GM21423 (cell line): ENCODE measurements around the gene NUDT9.
"Not testable (repeated sequence)": the region's sequence is repeated elsewhere in the genome, so short reads cannot be mapped to it uniquely, and the experiment has no call there.

Experiments
- ATAC-seq: cut with Tn5 transposase; IDR thresholded peaks from one replicate; pipeline ENCODE4 v1.9.1; 2021; ENCODE audit warnings: mild to moderate bottlenecking, moderate library complexity; ENCODE audit not compliant: unreplicated experiment

Gene NUDT9

DNA sequence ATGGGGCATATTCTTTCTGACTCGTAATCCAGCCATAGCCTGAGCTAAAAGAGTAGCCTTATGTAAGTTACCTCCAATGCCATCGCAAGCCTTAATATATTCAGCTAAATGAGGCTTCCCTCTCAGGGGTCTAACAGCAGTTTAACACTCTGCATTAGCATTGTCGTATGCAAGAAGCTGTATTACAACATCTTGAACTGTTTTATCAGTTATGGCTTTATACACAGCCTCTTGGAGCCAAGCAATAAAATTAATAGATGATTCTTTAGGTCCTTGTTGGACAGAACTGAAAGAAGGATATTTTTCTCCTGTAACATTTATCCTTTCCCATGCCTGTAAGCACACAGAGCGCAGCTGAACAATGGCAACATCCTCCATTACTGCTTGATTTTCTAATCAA lies 15.5 kb upstream of the NUDT9 start:
- ATAC-seq: not testable (repeated sequence)

DNA sequence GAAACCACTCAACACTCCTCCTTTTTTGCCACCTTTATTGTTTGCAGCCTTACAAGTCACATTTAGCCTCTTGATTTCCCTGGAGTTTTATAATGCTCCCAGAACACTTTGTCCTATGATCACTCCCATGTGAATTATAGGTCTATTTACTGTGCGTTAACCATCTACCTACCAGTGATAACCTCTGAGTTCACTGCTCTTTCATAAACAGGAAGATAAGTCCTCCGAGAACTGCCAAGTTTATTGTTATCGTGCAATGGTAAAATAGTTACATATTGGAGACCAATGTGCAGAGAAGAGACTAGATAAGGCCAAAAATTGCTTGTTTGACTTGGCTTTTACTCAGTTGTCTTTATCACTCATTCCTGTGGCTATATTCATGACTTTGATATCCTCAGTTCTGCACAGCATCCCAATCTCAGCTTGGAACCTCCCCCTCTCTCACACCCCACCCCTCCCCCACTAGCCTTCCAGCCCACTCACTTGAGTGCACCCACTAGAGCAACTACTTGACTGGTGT lies 12.9 kb upstream of the NUDT9 start:
- ATAC-seq: no peak

DNA sequence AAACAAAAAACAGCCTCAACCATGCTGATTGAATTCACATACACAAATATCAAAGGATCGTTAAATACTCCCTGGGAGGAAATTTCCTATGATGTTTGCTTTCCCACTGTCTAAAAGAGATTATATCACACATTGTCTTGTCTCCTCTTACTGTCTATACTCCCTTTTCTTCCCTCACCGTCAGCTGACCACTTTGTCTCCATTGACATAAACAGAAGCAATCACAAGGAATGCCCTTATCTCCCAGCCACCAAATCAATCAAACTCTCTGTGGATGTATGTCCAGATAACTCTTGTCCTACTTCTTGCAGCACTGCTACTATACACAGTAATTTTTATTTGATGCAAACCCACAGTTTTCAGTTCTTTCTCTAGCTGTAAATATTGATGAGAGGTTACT lies 12.2 kb upstream of the NUDT9 start:
- no peak for ATAC-seq

DNA sequence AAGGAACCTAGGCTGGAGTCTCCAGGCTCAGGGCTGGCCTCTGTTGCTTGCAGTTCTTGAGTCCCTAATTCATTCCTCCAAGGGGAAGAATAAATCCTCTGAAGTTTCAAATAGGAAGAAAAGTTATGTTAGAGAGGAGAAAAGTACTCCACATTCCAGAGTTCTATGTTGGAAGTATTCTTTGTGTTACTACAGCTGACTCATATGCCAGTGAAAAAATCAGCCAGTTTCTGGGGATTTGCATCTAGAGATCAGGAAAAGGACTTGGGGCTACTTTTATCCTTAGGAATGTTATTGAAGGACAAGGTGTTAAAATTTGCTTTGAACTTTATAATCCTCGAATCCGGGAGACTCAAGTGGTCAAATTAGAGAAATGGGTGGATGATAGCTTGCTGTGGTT lies 11.7 kb upstream of the NUDT9 start:
- ATAC-seq: no peak

DNA sequence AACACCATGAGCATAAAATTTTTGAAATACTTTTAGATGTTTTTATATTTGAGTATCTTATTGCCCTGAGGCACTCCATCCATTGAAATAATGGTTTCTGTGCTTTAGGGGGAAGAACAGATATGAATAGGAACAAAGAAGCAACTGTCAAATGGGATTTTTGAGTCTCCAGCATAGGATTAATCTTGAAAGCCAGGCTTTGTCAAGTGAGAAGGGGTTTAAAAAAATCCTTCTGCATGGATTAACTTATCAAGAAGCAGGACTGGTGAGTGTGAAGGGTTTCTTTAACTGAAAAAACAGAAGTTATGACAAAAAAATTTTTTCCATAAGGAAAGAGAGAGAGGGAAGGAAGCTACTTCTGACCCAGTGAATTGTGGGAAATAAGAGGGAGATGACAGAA lies 7.6 kb upstream of the NUDT9 start:
- ATAC-seq: no peak

DNA sequence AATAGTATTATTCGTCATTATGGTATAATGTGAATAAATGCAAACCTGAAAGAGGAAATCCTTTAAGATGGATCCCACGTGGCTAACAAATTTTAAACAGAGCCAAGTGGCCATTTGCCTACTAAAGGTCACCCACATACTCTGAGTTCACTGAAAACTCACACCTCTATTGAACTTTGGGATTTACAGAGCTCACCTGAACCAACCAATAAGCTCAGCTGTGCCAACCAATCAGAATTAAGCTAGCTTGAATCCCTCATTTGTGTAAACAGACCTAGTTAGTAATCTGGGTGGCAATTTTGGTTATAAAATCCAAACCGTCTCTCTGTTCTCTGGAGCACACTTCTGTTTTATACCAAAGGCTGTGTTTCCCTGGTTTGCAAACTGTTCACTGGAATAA lies 5.4 kb upstream of the NUDT9 start:
- no peak for ATAC-seq

DNA sequence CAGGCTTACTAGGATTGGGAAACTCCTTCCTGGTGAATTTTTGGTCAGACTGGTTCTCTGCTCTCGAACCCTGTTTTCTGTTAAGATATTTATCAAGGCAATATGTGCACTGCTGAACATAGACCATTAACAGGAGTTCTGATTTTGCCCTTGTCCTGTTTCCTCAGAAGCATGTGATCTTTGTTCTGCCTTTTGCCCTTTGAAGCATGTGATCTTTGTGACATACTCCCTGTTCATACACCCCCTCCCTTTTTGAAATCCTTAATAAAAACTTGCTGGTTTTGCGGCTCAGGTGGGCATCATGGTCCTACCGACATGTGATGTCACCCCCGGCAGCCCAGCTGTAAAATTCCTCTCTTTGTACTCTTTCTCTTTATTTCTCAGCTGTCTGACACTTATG lies 4.0 kb upstream of the NUDT9 start:
- not testable (repeated sequence) for ATAC-seq

DNA sequence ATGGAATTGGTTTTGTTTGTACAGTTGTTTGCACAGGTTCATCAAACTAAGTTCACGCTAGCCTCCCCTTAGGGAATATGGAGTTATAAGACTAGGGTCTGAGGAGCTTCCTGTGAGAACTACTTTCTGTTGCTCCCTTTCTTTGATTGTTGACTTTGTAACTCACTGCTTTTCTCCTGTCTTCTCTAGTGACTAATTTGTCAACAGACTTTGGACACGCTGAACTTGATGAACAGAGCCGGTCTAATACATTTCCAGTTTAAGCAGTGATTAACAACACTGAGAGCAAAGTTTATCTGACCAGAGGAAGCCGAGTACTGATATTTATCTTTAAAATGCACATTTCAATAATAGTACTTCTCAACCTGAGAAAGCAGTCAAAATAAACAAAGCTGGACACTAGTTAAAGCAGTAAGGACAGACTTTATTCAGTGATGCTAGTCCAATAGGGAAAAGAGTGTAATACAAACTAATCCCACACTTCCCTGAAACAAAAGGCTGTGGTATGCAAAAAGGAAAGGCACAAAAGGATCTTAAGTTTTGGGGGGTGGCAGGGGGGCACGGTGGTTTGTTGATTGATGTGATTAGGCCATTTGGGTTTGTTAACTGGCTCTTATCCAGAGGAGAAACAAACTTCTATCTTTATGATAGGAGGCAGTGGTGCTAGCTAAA lies 2.7 kb upstream of the NUDT9 start:
- ATAC-seq: no peak

DNA sequence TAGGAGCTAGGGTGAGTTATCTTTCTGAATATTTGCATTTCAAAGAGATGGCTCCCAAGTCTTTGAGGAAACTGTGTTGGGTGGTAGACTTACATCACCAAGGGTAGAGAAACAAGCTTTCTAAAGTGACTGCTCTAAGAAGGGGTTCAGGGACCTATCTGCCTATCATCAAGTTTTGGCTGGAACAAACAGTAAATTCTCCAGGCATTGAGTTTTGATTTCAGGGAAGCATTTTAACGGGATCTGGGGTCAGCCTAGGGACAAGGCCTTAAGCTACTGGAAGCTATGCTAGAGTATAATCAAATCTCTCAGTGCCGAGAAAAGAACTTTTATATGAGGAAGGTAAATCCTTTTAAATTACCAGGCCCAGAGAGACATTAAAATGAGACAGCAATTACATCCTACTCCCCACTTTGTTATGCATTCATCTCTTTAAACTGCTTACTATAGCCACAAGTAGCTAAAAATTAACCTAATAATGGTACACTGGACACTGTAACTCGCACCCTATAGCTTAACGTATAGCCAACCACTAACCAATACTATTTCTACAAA lies 2.0 kb upstream of the NUDT9 start:
- ATAC-seq: no peak

DNA sequence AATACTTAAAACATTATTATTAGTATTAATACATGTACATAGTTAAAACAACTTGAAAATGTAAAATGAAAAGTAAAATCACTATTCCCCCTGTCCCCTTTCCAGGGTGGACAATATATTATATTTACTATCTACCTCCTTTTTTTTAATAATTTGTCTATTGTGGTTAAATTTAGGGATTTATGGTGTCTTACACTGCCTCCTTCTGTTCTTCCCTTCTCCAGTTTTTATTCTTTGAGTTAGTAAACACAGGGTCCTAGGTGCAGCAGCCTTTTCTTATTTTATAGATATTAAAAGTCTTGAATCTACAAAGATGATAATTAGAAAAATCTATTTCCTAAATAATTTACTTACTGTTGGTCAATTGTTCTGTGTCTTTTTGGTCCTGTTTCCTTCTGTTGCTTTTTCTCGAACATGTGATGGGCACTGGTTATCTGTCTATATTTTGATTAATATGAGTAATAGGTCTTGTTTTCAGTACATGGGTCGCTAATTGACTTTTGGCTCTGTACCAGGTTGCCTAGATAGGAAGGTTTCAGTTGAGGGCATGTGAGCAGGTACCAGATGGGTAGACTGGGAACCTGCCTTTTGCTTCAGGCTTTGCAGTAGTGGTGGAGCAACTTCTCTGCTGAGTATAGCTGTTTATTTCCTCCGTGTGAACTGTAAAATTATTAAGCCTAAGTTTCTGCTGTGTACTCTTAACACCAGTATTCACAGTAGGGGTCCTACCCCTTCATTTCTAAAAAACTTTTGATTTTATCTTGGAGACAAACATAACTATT lies 1.1 kb downstream of the NUDT9 start:
- no peak for ATAC-seq

DNA sequence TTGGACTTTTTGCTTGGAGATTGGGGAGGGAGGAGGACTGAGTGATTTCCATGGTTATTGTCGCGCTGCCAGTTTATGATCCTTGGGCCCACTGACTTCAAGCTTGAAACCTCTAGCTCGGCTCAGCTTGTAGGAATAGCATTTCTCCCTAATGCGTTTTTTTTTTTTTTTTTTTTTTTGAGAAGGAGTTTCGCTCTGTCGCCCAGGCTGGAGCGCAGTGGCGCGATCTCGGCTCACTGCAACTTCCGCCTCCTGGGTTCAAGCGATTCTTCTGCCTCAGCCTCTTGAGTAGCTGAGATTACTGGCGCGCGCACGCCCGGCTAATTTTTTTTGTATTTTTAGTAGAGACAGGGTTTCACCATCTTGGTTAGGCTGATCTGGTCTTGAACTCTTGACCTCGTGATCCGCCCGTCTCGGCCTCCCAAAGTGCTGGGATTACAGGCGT lies 1.7 kb downstream of the NUDT9 start:
- not testable (repeated sequence) for ATAC-seq

DNA sequence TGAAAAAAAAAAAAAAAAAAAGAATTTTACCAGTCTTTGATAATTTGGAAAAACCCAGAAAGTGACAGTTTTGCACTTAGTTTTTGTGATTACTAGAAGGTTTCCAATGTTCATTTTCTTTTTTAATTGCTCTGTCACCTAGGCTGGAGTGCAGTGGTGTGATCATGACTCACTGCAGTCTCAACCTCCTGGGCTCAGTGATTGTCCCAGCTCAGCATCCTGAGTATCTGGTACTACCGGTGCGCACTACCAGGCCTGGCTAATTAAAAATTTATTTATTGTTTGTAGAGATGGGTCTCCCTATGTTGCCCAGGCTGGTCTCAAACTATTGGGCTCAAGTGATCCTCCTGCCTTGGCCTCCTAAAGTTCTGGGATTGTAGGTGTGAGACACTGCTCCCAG lies 3.3 kb downstream of the NUDT9 start:
- no peak for ATAC-seq

DNA sequence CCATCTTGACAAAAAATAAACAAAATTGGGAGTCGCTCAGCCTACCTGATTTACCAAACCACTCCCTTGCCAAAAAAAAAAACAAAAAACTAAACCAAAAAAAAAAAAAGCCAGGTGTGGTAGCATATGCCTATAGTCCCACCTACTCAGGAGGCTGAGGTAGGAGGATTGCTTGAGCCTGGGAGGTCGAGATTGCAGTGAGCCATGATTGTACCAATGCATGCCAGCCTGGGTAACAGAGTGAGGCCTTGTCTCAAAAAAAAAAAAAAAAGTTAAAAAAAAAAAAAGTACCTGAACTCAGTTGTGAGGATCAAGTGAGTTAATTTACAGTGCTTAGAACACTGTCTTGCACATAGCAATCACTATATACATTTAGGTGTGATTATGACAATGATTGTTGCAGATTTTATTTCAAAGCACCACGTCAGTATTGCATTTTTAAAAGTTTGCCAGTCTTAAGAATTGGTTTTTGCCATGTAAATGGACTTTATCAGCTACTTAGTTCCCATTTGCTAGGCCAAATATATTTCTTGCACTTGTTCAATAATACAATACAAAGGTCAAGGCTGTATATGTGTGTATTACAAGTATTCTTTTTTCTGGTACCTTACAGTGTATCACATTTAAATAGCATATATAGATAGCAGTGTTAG lies 4.6 kb downstream of the NUDT9 start:
- ATAC-seq: no peak

DNA sequence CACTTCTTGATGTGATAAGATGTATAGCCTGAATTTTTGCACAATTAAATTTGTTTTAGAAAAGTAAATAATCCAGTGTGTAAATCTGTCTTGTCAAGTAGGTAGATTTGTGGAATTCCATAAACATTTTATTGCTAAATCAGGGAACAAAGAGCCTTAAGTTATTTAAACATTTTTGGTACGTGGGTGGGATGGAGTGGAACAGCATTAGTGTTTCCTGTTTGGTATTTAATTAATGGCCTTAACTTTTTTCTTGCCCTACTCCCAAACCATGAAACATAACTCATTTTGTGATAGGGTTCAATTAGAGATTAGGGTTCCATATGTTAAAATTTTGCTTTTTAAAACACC lies 5.1 kb downstream of the NUDT9 start:
- ATAC-seq: no peak

DNA sequence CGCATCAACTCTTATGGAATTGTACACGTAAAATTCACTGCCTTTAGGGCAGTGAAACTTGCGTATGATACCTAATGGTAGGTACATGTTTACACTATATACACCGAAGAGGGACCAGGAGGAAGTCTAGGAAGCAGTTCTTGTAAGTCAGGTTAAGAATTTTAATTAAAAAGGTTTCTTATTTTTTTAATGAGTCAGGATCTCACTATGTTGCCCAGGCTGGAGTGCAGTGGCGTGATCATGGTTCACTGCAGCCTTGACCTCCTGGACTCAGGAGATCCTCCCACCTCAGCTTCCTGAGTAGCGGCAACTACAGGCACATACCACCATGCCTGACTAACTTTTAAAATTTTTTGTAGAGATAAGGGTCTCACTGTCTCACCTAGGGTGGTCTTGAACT lies 6.6 kb downstream of the NUDT9 start:
- ATAC-seq: no peak

DNA sequence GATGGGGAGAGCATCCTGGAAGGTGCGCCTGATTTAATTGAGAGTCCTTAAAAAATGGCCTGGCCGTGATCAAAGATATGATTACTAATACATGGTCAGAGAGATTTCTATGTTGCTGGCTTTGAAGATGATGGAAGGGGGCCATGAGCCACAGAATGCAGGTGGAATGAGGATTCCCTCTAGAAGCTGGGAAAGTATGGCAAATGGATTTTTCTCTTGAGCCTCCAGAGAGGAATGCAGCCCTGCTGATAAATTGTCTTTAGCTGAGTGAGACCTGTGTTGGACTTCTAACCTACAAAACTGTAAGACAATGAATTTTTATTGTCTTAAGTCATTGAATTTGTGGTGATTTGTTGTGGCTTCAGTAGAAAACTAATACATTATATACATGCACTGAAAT lies 7.7 kb downstream of the NUDT9 start:
- no peak for ATAC-seq

DNA sequence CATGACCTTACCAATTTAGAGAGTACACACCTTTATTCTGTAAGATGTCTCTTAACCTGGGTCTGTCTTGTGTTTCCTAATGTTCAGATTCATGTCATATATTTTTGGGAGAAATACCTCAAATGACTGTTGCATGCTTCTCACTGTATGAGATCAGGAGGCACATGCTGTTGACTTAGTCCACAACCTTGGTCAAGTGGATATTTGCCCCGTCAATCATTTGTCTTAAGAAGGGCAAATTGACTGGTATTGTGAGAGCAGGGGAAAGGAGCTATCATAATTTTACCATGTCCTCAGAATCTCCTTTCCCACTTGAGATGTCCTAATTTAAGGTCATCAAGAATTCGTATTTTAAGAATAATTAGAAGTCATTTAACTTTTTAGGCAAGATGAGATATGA lies 11.0 kb downstream of the NUDT9 start:
- no peak for ATAC-seq

DNA sequence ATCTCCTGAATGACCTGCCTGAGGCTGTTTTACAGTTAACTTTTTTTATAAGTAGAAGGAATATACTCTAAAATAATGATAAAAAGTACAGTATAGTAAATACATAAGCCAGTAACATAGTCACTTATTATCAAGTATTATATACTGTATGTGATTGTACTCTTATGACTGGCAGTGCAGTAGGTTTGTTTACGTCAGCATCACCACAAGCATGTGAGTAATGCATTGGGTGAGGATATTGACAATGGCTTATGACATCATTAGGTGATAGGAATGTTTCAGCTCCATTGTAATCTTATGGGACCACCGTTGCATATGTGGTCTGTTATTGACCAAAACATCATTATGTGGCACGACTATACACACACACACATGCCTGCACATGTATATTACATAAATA lies 20.5 kb downstream of the NUDT9 start:
- no peak for ATAC-seq

DNA sequence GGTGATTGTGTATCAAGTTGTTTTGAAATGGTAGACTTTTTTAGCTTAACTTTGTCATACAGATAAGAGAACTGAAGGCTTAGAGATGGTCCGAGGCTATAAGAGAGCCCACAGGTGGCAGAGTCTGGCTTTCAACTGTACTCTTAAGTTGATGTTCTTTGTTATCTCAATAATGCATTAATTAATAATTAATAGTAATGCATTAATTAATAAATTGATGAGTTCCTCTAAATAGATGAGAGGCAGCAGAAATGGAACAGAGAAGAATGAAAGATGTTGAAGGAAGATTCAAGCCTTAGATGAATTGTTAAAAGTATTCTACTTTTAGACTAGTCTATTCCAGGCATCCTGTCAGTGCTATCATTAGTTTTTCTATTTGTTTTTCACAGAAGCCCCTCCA lies 22.4 kb downstream of the NUDT9 start:
- no peak for ATAC-seq

DNA sequence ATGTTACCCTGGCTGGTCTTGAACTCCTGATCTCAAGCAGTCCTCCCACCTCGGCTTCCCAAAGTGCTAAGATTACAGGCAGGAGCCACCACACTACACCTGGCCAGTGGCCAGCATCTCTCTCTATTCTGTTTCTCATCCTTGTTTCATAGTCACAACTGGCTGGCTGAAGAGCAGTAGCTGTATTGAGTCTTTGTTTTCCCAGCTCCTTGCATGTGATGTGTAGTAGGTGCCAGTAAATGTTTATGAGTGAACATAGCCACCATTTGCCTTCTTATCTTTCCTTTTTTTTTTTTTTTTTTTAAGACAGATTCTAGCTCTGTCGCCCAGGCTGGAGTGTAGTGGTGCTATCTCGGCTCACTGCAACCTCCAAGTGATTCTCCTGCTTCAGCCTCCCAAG lies 23.6 kb downstream of the NUDT9 start:
- ATAC-seq: no peak

DNA sequence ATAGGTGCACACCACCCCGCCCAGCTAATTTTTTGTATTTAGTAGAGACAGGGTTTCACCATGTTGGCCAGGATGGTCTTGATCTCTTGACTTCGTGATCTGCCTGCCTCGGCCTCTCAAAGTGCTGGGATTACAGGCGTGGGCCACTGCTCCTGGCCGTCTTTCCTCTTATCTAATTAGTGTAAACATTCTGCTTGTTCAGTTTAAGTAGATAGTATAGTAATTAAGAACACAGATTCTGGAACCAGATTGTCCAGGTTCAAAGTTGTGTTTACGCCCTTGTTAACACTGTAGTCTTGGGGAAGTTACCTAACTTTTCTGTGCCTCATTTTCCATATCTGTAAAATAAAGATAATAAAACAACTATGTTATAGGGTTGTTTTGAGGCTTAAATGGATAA lies 24.0 kb downstream of the NUDT9 start:
- not testable (repeated sequence) for ATAC-seq

DNA sequence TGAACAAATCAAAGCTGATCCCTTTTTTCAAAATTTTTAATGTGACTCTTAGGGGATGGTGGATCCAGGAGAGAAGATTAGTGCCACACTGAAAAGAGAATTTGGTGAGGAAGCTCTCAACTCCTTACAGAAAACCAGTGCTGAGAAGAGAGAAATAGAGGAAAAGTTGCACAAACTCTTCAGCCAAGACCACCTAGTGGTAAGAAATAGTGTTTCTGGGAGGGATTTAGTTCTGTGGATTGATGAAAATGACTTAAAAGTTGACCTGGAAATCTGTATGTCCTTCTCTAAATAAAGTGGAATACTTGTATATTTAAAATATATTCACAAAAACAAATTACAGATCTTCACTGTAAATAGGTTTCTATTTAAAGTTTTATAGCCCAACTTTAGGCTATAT lies 29.2 kb downstream of the NUDT9 start:
- no peak for ATAC-seq
